Measurements from ENCODE around the gene WNT5A.

- TF ChIP-seq CTCF (IDR thresholded peaks at IDR 0.05) (no peak), EZH2 (IDR thresholded peaks at IDR 0.05; ENCODE audit: borderline replicate concordance, insufficient read depth, low read depth, low read length, poor library complexity, severe bottlenecking) (no peak)
Observed at GRCh38 chr3:55480911-55481743, 6.0 kb downstream of the WNT5A start.
